LHCN-M2 (cell line): ENCODE results near the gene ARMC7. TPM values are rescaled to one million over a fixed set of nuclear protein-coding genes. Genes with fewer than 3 reads are reported as not detected.

Experiments
- DNase-seq: peaks from one replicate; pipeline ENCODE4 v3.0.0-alpha.2; 2012; ENCODE audit warnings: low read depth
- total RNA-seq: library from RNA; depleted of rRNA; stranded (reverse); fragments of >200 nt; gene quantifications from 2 replicates; pipeline ENCODE4 v1.2.3, GENCODE V29; 2014

ARMC7 gene
- total RNA-seq, 1 experiment from 2014 or later: 2.3 TPM

GRCh38 chr17:75078284-75079022, 31.3 kb upstream of the ARMC7 start:
- DNase-seq: peak; percentile 67

DNA sequence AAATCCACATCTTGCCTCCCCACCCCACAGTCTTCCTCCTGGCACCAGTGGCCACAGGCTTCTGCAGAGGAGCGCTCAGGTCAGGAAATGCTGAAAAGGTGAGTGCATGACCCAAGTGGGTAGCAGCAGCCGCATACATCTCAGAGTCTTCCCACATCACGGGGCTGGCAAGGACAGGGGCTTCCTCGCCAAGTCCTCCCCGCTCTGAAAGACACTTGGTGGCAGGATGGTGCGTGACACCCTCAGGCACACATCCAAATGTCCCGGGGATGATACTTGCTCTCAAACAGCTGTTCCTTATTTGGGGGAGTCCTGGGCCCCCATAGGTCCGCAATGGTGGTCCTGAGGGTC, 30.8 kb upstream of the ARMC7 start:
- no peak for DNase-seq

- no peak for DNase-seq
These were observed 27.9 kb upstream of the ARMC7 start for GRCh38 chr17:75081611-75082540.

DNA sequence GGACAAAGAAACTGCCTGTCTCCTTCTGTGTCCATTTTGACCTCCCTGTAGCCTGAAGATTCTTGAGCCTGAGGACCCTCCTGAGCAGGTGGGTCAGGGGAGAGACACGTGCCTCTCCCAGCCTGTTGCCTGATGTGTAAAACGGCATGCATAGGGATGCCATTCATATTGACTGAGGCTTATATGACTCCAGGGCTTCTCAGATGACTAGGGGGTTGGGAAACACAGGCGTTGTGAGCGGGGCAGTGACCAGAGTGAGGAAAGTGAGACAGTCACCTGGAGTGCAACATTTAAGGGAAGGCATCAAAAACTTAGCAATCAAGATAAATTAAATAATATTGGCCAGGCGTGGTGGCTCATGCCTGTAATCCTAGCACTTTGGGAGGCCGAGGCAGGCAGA, 27.1 kb upstream of the ARMC7 start:
- DNase-seq: no peak

DNA sequence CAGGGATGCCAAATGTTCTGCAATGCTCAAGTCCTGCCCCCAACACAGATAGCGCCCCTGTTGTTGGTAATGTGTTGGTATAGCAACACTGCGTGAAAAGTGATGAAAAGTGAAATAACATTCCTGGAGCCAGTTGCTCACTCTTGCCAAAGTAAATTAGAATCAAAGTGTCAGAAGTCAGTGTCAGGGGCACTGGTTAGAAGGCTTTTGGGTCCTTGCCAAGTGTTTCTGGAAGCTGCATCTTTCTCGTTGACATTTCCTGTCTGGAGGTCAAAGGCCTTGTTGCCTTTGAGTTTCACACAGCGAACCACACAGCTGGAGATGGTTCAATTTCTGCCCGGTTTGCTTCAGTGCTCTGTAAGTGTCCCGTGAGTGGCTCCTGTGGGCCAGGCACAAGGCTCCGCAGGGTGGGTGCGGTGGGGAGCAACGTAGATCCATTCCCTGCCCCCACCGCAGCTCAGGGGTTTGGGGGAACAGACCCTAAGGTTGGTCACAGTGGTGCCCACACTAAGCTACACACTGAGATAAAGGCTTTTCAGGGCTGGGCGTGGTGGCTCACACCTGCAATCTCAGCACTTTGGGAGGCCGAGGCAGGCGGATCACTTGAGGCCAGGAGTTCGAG, 25.6 kb upstream of the ARMC7 start:
- DNase-seq: no peak

DNA sequence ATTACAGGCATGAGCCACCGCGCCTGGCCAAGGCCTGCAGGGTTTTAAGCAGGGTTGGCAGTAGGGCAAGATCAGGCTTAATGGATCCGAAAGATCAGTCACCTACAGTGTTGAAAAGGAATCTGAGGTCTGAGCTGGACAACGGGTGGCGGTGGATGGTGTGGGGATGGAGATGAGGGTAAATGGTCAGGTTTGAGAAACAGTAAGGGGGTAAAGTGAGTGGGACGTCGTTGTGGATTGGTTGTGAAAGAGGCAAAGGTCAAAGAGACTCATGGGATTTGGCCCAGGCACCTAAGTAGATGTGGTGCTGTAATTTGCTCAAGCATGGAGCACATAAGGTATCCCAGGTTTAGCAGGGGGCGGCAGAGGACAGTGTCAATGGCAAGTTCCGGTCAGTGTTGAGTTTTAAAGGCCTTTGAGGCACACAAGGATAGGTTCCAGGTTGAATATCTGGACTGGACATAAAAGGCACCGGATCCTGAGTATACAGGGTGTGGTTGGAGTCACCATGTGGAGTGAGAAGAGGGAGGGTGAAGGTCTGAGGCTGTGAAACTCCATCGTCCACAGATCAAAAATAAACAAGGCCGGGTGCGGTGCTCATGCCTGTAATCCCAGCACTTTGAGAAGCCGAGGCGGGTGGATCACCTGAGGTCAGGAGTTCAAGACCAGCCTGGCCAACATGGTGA, 23.1 kb upstream of the ARMC7 start:
- DNase-seq: no peak

DNA sequence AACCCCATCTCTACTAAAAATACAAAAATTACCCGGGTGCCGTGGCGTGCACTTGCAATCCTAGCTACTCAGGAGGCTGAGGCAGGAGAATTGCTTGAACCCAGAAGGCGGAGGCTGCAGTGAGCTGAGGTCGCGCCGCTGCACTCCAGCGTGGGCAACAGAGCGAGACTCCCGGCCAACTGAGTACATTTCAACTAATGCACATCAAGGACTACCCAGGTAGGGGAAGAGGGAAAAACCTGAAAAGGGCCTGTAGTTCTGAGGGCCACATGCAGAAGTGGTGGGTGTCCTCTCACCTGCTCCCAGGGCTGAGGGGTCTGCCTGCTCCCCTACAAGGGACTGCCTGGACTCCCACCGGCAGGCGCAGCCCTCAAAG, 22.6 kb upstream of the ARMC7 start:
- no peak for DNase-seq

GRCh38 chr17:75087558-75088453, 22.0 kb upstream of the ARMC7 start, which contains the start of gene SLC16A5:
Gene SLC16A5 (plus strand): TSS chr17:75087954. CDS start chr17:75093637, 5,683 bp downstream.
- no peak for DNase-seq

- DNase-seq: peak; percentile 27
These were observed 21.0 kb upstream of the ARMC7 start for GRCh38 chr17:75088465-75089417.

GRCh38 chr17:75090871-75091854, 18.6 kb upstream of the ARMC7 start:
- no peak for DNase-seq

GRCh38 chr17:75091855-75092327, 17.9 kb upstream of the ARMC7 start:
- no peak for DNase-seq

DNA sequence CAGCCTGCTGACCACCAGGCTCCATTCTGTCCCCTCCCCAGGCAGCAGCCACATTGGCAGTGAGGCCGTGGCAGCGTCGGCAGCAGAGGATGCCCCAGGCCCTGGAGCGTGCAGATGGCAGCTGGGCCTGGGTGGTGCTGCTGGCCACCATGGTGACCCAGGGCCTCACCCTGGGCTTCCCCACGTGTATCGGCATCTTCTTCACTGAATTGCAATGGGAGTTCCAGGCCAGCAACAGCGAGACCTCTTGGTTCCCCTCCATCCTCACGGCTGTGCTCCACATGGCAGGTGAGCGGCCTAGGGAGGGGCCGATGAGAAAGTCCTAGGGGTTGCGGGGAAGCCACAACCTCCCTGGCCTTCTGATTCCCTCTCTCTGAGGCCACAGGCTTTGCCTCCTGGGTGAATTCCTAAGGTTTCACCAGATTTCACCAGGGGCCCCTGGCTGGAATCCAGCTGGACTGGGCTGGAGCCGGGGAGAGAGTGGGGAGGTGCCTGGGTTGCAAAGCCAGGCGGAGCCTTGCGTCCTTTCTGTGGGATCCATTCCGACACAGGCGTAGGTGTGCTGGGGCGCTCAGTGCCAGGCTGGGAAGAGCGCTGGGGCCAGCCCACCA, 16.1 kb upstream of the ARMC7 start:
- no peak for DNase-seq

GRCh38 chr17:75094871-75095399, 14.8 kb upstream of the ARMC7 start:
- no peak for DNase-seq

DNA sequence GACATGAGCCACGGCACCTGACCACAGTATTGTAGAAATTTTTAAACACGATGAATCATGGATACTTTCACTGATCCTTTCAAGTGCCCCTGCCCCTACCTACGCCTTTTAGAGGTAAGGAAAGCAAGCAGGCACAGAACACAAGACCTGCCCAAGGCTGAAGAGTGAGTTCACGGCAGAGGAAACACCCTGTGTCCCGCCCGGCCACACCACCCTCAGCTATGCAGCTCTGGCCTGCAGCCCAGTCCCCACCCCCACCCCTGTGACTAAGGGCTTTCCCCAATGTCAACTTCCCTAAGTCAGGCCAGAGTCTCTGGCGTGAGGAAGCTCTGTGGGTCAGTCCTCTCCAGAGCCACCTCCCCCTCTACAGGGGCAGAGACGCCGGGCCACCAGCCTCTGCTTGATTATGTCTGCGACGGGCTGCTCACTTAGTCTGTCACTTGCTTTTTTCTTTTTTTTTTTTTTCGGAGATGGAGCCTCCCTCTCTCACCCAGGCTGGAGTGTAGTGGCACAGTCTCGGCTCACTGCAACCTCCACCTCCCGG, 13.6 kb upstream of the ARMC7 start:
- DNase-seq: peak; percentile 64

DNA sequence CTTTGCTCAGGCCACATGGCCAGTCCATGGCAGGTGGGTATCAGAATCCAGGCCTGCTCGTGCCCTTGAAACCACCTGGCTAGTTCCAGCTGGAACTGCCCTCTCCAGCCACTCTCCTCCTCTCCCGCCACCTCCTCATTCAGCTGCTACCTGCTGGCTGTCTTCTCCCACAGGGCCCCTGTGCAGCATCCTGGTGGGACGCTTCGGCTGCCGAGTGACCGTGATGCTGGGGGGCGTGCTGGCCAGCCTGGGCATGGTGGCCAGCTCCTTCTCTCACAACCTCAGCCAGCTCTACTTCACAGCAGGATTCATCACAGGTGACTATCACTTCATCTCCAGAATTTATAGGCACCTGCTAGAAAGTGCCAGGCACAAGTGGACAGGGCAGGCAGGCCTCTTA, 11.9 kb upstream of the ARMC7 start:
- no peak for DNase-seq

DNA sequence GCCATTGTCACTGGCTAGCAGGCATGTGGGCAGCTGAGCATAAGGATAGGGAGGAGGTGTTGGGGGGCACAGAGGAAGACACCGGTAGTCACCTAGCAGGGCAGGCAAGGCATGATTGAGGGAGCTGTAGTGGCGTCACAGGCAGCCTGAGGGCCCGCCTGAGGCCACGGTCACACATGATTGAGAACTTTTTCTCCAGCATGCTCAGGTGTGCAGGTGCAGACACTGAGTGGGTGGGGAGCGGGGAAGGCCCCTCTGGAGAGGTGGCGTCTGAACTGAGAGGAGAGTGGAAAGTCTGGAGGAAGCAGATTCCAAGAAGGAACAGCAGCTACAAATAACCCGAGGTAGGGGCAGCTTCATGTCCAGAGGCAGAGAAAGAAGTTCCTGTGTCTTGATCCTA, 10.9 kb upstream of the ARMC7 start:
- DNase-seq: no peak
